HG03025 (cell line): ENCODE data around the gene TBC1D10B.
A peak's percentile ranks its signal among the peaks of the same experiment; 100 is the strongest.
"Not testable (repeated sequence)": the region's sequence is repeated elsewhere in the genome, so short reads cannot be mapped to it uniquely, and the experiment has no call there.

Experiments used
- ATAC-seq: cut with Tn5 transposase; IDR thresholded peaks from one replicate; pipeline ENCODE4 v1.9.1; 2021; ENCODE audit warnings: mild to moderate bottlenecking, moderate library complexity; ENCODE audit not compliant: unreplicated experiment, low FRiP score

The TBC1D10B gene

DNA sequence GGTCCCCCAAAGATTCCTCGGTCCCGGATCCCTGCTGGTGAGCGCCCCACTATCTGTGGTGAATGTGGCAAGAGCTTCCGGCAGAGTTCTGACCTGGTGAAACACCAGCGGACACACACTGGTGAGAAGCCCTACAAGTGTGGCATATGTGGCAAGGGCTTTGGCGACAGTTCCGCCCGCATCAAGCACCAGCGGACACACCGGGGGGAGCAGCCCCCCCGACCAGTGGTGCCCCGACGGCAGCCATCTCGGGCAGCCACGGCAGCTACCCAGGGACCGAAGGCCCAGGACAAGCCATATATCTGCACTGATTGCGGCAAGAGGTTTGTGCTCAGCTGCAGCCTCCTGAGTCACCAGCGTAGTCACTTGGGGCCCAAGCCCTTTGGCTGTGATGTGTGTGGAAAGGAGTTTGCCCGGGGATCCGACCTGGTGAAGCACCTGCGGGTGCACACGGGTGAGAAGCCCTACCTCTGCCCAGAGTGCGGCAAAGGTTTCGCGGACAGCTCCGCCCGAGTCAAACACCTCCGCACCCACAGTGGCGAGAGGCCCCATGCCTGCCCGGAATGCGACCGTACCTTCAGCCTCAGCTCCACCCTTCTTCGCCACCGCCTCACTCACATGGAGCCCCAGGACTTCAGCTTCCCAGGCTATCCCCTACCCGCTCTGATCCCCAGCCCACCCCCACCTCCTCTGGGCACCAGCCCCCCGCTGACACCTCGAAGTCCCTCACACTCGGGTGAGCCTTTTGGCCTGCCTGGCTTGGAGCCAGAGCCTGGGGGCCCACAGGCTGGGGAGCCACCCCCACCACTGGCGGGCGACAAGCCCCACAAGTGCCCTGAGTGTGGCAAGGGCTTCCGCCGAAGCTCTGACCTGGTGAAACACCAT lies 27.7 kb upstream of the TBC1D10B start:
- no peak for ATAC-seq

DNA sequence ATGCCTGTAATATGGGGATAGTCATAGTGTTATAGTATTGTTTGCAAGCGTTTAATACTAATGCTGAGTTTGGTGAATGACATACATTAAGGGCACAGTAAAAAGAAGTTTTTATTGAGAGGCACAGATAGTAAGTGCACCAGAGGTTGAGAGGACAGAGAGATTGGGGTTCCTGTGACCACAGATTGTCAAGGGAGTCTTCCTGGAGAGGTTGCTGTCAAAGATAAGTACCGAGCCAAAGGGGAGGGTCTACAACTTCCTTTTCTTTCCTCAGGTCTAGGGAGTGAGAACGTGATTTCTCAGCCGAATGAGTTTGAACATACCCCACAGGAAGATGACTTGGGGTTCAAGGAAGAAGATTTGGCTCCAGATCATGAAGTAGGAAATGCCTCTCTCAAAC lies 26.8 kb upstream of the TBC1D10B start:
- ATAC-seq: no peak

DNA sequence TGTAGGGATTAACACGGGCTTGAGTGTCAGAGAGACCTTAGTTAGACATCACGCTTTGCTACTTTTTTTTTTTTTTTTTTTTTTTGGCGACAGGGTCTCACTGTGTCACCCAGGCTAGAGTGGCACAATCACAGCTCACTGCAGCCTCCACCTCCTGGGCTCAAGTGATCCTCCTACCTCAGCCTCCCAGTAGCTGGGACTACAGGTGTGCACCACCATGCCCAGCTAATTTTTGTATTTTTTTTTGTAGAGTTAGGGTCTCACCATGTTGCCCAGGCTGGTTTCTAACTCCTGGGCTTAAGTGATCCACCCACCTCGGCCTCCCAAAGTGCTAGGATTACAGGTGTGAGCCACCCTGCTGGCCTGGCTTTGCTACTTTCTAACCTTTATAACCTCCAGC lies 26.3 kb upstream of the TBC1D10B start:
- ATAC-seq: not testable (repeated sequence)

DNA sequence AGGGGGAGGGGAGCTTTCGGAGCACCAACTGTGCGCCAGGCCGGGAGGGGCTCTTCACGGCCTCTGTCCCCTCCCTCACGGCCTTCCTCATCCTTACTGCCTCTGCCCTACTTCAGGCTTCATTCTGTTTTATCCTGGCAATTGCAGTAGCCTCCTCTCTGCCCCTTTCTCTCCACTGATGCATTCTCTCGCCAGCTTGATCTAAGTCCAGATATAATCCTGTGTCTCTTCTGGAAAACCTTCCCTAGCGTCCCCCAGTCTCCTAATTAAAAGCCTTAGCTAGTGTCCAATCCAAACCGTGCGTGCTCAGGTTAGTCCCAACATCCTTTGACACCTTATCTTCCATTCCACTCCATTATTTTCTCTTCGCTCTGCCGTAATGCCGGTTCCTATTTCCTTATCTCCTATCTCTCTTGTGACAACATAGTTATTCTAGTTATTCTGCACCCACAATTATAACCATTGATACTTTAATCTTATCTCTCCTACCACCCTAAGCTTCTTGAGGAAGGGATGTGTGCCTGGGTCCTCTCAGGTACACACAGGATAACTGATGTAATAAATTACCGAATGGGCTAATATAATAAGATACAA lies 25.8 kb upstream of the TBC1D10B start:
- ATAC-seq: no peak

DNA sequence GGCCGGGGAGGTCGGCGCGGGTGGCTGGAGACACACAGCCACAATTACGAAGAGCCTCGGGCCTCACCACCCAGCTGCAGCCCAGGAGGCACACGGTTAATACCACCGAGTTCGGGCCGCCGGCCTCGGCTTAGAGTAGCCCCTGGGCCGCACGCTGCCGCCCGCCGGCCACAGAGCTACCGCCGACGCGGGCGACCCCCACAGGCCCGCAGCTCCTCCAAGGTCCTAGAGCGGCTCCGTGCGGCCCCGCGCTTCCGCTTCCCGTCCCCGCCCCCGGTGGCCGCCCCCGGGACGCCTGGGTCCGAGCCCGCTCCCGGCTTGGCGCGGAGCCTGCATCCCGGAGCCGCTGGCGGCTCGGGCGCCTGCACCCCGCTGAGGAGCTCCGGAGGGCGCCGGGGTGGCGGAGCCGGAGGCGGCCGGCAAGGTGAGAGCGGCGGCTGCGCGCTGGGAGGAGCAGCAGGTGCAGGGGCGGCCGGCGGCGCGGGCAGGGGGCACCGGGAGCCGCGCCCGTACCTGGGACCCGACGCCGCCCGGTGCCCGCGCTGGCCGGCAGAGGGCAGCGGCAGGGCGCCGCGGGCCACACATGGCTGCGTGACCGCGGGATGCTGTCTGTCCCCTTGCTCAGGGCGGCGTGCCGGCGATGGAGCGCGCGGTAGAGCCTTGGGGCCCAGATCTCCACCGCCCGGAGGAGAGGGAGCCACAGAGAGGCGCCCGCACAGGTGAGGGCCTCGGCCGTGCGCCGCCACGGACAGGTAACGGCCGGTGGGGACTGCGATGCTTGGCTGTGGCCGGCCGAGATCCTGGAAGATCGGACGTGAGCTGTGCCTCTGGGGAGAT lies 25.1 kb upstream of the TBC1D10B start, which contains the start of gene ZNF48:
Gene ZNF48, plus strand, starts transcription at position 266 of the 837 bp plus-strand sequence. Its CDS starts 375 bp downstream, at position 641.
- ATAC-seq: no peak

DNA sequence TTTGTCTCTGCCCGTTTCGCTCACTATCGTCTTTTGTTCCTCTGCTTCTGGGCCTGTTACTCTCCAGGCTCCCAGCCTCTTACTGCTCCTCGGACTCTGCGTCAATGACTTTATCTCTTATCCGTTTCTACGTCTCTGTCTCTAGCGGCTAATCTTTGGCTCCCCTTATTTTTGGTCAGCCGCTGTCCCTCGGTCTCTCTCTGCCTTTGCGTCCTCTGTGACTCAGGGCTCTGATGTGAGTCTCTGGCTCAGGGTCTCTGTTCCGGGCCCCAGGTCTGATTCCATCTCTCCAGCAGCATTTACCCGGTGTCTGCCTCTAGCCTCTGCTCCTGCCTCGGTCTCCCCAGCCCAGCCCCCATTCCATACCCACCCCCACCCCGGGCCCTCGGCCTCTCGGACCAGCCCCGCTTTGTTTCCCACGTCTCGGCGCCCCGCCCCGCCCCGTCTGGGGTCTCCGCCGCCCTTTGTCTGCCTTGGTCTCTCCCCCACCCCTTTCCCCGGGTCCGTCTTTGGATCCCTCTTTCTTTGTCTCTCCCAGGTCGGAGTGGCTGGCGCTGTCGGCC lies 24.4 kb upstream of the TBC1D10B start:
- ATAC-seq: no peak

DNA sequence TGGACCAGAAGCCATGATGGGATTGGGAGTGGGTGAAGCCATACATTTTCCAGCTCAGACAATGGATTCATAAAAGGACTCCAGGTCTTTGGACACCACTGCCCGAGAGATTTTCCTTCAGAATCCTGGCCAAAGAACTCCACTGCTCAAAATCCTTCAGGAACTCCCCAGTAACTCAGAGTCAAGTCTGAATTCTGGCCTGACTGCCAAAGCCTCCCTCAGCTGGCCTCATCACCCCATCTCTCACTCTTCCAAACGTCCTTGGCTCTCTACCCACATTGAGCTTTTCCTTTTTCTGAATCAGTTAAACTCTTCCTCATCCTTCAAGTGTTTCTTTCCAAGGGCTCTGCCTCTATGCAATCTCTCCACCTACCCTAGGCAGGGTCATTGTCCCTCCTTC lies 13.2 kb upstream of the TBC1D10B start:
- ATAC-seq: no peak

DNA sequence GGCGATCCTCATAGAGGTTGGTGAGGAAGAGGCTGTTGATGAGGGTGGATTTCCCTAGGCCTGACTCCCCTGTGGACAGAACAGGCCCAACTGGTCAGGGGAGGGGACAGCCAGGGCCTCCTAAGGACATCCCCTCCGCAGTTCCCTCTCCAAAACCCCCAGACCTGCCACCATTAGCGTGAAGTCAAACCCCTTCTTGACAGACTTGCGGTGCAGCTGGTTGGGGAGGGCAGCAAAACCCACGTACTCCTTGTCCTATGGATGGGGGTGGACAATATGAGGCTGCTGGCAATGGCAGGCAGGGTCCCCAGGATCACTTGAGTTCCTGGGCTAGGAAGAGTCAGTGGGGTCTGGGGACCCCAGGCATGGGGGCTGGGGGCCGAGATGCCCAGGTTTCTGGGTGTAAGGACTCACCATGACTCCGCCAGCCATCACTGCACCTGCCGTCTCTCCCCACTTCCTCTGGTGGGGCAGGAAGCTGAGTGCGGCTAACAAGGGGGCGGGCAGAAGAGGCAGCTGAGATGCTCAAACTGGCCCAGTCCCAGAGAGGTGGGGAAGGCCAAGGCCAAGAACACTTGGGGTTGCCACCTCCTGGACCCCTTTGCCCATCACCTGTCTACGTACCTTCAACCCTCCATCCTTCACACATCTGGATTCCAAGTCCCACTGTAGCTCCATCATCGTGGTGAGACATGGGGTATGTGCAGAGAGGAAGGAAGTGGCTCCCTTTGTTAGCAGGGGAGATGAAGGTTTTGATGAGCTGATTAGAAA lies 12.0 kb upstream of the TBC1D10B start, which contains the start of gene SEPTIN1:
Gene SEPTIN1, minus strand, starts transcription at position 451 of the 771 bp plus-strand sequence. Its CDS starts 19 bp downstream, at position 432.
- ATAC-seq: no peak

DNA sequence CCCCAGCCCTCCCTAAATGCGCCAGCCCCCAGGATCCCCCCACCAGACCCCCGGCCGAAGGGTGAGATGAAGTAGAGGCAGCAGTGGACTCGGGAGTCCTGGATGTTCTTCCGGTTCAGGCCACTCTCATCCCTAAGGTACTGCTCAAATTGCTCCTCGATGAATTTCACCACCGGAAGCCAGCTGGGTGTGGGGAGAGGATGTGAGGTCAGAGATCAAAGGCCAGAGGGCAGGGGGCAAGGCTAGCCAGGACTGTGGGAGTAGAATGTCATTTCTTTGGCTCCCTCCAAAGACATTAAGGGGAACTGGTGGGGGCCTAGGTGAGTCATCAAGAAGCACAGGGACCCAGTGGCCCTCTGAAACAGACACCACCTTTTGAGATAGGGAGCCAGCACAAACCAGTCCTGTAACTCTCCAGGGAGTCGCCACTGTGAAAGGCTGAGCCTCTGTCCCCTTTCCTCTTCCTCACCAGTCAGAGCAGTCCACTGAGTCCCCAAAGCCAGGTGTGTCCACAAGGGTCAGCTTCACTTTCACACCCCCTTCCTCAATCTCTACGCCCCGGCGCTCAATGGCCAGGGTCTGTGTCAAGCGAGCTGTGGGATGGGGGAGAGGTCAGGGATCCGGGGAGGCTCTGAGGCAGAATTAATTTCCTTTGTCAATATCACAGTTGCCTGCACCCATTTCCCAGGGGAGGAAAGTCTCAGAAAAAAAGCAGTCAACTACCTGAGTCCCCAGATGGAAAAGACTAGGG lies 11.2 kb upstream of the TBC1D10B start:
- ATAC-seq: no peak

DNA sequence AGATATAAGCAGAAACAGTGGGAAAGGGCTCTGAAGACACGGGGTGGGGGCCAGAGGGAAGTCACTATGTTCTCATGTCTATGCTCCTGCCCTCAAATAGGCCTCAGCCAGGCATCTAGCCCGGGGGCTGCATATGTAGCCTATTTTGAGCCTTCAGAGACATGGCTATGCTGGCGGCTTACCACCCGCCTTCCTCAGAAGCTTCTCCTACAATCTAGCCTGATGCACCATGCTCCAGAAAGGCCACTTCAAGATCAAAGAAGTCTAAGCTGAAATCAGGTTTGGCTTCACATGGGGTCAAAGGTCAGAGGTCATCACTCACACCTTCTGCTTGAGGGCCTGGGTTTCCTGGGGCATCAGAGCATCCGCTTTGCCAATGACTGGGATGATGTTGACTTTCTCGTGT lies 10.5 kb upstream of the TBC1D10B start:
- ATAC-seq: no peak

DNA sequence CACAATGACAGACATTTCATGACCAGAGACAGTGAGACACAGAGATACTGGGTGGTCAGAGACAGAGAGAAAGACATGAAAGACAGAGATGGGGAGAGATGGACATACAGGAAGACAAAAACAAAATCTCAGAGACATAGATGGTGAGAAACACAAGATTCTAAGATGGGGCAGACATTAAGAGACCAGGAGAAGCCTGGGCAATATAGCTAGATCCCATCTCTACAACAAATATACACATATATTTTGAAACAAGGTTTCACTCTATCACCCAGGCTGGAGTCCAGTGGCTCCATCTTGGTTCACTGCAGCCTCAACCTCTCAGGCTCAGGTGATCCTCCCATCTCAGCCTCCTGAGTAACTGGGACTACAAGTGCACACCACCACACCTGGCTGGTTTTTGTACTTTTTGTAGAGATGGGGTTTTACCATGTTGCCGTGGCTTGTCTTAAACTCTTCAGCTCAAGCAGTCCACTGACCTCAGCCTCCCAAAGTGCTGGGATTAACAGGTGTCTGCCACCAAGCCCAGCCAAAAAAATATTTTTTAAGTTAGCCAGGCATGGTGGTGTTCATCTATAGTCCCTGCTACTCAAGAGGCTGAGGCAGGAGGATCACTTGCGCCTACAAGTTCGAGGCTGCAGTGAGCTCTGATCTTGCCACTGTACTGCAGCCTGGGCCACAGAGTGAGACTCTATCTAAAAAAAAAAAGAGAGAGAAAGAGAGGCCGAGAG lies 9.9 kb upstream of the TBC1D10B start:
- no peak for ATAC-seq

DNA sequence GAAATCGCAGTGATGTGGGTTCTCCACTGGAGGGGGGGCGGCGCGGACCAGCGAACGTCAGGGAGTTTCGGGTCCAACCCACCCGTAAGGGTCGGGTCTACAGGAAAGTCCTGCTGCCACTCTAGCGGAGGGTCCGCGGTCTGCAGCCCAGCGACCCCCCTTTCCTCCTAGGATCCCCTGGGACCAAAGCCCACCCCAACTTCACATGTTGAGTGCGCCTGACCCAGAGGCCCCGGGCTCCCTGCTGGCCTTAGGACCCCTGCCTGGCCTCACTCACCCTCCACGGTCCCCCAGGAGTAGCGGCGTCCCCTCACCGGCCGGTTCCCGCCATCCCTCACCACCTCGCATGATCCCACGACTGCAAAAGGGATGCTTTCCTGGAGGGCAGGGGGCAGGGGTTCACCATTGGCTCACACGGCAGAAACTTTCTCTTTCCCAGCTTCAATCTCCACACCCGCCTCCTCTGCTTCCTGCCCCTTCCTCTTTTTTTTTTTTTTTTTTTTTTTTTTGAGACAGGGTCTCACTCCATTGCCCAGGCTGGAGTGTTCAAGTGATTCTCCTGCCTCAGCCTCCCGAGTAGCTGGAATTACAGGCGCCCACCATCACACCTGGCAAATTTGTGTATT lies 9.0 kb upstream of the TBC1D10B start:
- no peak for ATAC-seq

DNA sequence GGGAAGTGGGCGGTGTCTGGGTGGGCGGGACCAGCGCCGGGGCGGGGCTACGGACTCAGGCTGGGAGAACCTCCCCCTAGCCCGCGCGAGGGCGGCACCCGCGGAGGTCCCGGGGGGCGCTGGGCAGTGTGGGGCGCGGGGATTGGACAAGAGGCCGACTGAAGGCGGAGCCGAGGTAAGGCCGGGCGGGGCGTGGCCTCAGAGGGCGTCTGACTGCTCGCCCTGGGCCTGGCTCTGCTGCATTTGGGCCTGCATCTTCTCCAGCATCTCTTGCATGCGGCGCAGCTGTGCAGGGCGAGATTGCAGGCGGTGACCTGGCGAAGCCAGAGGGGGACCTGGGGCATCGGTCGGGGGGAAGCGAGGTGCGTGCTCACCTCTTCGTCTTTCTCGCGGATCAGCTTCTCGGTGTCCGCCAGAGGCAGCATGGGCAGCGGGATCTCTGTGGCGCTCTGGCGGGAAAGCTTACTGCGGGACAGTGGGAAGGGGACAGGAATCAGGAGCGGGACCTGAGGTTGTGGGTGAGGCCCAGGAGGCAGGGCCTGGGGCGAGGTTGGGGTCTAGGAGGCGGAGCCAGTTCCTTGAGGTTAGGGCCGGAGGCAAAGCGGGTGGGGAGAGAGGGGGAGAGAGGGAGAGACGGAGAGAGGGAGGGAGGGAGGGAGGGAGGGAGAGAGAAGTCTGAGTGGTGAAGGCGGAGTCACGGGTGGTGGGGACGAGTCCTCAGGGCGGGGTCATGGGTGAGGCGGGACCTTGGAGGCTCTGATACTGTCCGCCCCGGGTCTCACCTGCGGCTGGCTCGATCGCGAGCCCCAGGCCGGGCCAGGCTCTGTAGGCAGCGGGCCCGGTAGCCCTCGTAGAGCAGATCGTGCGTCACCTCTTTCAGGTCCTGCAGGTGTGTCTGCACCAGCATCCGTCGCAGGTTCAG lies 8.2 kb upstream of the TBC1D10B start:
- peak; percentile 70 for ATAC-seq

DNA sequence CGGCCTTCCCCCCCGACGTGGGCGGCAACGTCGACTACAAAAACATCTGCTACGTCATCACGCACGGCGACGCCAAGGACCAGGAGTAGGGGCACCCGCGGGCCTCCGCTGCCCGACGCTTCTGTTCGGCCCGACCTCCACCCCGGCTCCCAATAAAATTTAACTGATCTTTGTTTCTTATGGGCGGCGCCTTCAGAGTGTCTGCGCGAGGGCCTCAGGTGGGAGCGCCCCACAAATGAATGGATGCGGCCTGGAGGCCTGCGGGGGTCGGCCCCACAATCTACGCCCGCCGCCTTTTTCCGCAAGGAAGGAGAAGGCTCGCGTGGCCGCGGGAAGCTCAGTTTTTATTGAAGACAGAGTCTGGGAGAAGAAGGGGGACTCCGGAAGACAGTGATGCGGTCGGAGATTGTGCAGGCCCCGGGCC lies 7.5 kb upstream of the TBC1D10B start:
- peak; percentile 37 for ATAC-seq

DNA sequence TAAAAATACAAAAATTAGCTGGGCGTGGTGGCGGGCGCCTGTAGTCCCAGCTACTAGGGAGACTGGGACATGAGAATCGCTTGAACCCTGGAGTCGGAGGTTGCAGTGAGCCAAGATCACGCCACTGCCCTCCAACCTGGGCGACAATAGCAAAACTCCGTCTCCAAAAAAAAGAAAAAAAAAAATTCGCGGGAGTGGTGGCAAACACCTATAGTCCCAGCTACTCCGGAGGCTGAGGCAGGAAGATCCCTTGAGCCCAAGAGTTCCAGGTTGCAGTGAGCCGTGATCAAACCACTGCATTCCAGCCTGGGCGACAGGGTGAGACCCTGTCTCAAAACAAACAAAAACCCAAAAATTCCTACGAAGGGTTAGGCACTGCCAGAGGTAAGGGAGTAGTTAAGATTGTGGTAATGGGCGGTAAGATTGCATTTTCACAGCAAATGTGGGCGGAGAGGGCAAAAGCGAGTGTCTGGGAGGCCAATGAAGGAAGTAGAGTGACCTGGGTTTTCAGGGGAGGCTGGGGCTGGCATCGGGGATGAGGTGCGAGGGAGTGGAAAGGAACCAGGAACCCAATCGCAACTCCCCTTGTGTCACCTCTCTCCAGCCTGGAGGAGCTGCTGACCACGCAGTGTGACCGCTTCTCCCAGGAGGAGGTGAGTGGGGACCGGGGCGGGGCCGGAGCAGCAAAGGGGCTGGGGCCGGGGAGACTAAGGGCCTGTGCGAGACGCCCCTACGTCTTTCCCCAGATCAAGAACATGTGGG lies 6.9 kb upstream of the TBC1D10B start:
- no peak for ATAC-seq

DNA sequence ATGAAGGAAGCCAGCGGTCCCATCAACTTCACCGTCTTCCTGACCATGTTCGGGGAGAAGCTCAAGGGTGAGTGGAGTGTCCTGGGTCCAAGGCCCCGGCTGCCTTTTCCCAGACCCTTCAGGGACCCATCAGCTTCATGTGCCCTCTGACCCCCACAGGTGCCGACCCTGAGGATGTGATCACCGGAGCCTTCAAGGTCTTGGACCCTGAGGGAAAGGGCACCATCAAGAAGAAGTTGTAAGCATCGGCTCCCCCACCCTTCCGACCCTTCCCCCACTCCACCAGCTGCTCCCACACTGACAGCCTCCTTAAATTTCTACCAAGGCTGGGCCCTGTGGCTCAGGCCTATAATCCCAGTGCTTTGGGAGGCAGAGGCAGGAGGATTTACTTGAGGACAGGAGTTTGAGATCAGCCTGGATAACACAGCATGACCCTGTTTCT lies 6.2 kb upstream of the TBC1D10B start:
- no peak for ATAC-seq
